Panc1 (cell line): ENCODE data around the gene BEND3. TPM values are rescaled to one million over a fixed set of nuclear protein-coding genes. Genes with fewer than 3 reads are reported as not detected.

Source experiments
- ATAC-seq: fragments of 200-7000 bp; cut with Tn5 transposase; 2 replicates; pipeline ENCODE4 v1.9.1; 2020; ENCODE audit warnings: mild to moderate bottlenecking, moderate library complexity
- BruUV-seq: library from RNA; stranded (reverse); fragments of 400-500 nt; replicated peaks from 2 replicates; lab custom pipeline; 2021; lab: Mats Ljungman, UMichigan
- CTCF ChIA-PET: fragments of 300-600 bp; sonication (Branson Sonifier 250); formaldehyde crosslinking; loops from one replicate; lab custom pipeline; 2022; ENCODE audit warnings: antibody characterized with exemption; lab: Charles Lee
- POLR2A ChIA-PET: fragments of 300-600 bp; sonication (Branson Sonifier 250); formaldehyde crosslinking; loops from one replicate; lab custom pipeline; 2022; ENCODE audit warnings: antibody characterized with exemption; lab: Charles Lee
- DNase-seq: peaks from one replicate; pipeline ENCODE4 v3.0.0-alpha.2; 2010; ENCODE audit warnings: low read depth, low spot score
- H3K27ac ChIP-seq: 2 replicates; pipeline ENCODE4 v1.5.1; 2011; ENCODE audit warnings: mild to moderate bottlenecking, low read length, inconsistent platforms
- H3K27me3 ChIP-seq: fragments of 200-500 bp; sonication (Bioruptor generic); 2 replicates; pipeline ENCODE4 v1.6.0; 2014; ENCODE audit warnings: low read length, inconsistent platforms; ENCODE audit not compliant: control insufficient read depth, insufficient read depth
- H3K36me3 ChIP-seq: fragments of 200-500 bp; sonication (Bioruptor generic); 2 replicates; pipeline ENCODE4 v1.5.1; 2014; ENCODE audit warnings: inconsistent platforms, mild to moderate bottlenecking, low read length, moderate library complexity; ENCODE audit not compliant: control insufficient read depth, insufficient read depth
- H3K4me1 ChIP-seq: 2 replicates; pipeline ENCODE4 v1.5.1; 2011; ENCODE audit warnings: inconsistent platforms, mild to moderate bottlenecking, low read length, moderate library complexity; ENCODE audit not compliant: control insufficient read depth, insufficient read depth
- H3K4me3 ChIP-seq, 2 experiments: 2 replicates each; pipeline ENCODE4 v1.5.1; 2011 to 2012; ENCODE audit warnings: low read depth in 2 of 2, low read length in 2 of 2, mild to moderate bottlenecking in 2 of 2, inconsistent platforms in 1 of 2, moderate library complexity in 1 of 2
- H3K9me3 ChIP-seq: fragments of 200-500 bp; sonication (Bioruptor generic); 2 replicates; pipeline ENCODE4 v1.5.1; 2014; ENCODE audit warnings: low read depth, mild to moderate bottlenecking, inconsistent platforms, low read length, moderate library complexity; ENCODE audit not compliant: control insufficient read depth, insufficient read depth
- POLR2AphosphoS5 ChIP-seq: IDR thresholded peaks from 2 replicates; pipeline ENCODE4 v1.6.1; 2012; ENCODE audit warnings: mild to moderate bottlenecking, low read depth, low read length, moderate library complexity
- SIN3A ChIP-seq: IDR thresholded peaks from 2 replicates; pipeline ENCODE4 v1.6.1; 2012; ENCODE audit warnings: low read depth, mild to moderate bottlenecking, low read length, moderate library complexity, borderline replicate concordance; ENCODE audit not compliant: insufficient read depth
- TCF7L2 ChIP-seq: IDR thresholded peaks from 2 replicates; pipeline ENCODE4 v1.6.1; 2011; ENCODE audit warnings: mild to moderate bottlenecking, low read depth, low read length, inconsistent platforms
- in situ Hi-C: cut with HindIII; loops from 2 replicates; pipeline ENCODE4 v1.10.0; 2016; ENCODE audit warnings: low sequenced_read_pairs, low pct_unique_long_range_greater_than_20kb
- intact Hi-C: fragments of 100-400 bp; cut with micrococcal nuclease; formaldehyde crosslinking; loops from one replicate; pipeline ENCODE4 v1.10.0; 2022; ENCODE audit not compliant: unreplicated experiment
- total RNA-seq: library from RNA; stranded (reverse); gene quantifications from one replicate; pipeline ENCODE4 v1.2.1, GENCODE V29; 2021; ENCODE audit not compliant: unreplicated experiment
- TF ChIP-seq, protein P1 (sequence below): fragments of 450-650 bp; IDR thresholded peaks from 2 replicates; pipeline ENCODE4 v1.5.1; 2017; ENCODE audit warnings: mild to moderate bottlenecking
- TF ChIP-seq, protein P2 (sequence below), 2 experiments: IDR thresholded peaks; 2 replicates each; pipeline ENCODE4 v1.6.1; 2011 to 2012; ENCODE audit warnings: low read depth in 2 of 2, control low read depth in 1 of 2, low read length in 1 of 2, mild to moderate bottlenecking in 1 of 2, moderate library complexity in 1 of 2; ENCODE audit not compliant: insufficient read depth in 1 of 2

Gene BEND3
- total RNA-seq, 1 experiment from 2014 or later: 9.9 TPM

DNA sequence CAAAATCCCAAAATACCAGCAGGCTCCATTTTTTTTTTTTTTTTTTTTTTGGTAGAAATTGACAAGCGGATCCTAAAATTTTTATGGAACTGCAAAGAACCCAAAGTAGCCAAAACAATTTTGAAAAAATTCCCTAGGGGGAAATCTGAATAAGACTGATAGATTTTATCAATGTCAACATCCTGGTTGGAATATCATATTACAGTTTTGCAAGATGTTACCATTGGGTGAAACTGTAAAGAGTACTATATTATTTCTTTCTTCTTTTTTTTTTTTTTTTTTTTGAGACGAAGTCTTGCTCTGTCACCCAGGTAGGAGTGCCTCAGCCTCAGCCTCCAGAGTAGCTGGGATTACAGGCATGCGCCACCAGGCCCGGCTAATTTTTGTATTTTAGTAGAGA, 29.4 kb upstream of the BEND3 start:
- ChIA-PET CTCF (no interaction called here), POLR2A (no interaction called here)
- TF ChIP-seq, protein P1, sequence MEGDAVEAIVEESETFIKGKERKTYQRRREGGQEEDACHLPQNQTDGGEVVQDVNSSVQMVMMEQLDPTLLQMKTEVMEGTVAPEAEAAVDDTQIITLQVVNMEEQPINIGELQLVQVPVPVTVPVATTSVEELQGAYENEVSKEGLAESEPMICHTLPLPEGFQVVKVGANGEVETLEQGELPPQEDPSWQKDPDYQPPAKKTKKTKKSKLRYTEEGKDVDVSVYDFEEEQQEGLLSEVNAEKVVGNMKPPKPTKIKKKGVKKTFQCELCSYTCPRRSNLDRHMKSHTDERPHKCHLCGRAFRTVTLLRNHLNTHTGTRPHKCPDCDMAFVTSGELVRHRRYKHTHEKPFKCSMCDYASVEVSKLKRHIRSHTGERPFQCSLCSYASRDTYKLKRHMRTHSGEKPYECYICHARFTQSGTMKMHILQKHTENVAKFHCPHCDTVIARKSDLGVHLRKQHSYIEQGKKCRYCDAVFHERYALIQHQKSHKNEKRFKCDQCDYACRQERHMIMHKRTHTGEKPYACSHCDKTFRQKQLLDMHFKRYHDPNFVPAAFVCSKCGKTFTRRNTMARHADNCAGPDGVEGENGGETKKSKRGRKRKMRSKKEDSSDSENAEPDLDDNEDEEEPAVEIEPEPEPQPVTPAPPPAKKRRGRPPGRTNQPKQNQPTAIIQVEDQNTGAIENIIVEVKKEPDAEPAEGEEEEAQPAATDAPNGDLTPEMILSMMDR: no peak
- TF ChIP-seq TCF7L2 (no peak), POLR2AphosphoS5 (no peak), SIN3A (no peak)
- TF ChIP-seq, protein P2, sequence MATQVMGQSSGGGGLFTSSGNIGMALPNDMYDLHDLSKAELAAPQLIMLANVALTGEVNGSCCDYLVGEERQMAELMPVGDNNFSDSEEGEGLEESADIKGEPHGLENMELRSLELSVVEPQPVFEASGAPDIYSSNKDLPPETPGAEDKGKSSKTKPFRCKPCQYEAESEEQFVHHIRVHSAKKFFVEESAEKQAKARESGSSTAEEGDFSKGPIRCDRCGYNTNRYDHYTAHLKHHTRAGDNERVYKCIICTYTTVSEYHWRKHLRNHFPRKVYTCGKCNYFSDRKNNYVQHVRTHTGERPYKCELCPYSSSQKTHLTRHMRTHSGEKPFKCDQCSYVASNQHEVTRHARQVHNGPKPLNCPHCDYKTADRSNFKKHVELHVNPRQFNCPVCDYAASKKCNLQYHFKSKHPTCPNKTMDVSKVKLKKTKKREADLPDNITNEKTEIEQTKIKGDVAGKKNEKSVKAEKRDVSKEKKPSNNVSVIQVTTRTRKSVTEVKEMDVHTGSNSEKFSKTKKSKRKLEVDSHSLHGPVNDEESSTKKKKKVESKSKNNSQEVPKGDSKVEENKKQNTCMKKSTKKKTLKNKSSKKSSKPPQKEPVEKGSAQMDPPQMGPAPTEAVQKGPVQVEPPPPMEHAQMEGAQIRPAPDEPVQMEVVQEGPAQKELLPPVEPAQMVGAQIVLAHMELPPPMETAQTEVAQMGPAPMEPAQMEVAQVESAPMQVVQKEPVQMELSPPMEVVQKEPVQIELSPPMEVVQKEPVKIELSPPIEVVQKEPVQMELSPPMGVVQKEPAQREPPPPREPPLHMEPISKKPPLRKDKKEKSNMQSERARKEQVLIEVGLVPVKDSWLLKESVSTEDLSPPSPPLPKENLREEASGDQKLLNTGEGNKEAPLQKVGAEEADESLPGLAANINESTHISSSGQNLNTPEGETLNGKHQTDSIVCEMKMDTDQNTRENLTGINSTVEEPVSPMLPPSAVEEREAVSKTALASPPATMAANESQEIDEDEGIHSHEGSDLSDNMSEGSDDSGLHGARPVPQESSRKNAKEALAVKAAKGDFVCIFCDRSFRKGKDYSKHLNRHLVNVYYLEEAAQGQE (IDR thresholded peaks at IDR 0.05; ENCODE audit: insufficient read depth in 1 of 2, low read depth in 2 of 2, low read length in 1 of 2): no peak
- no peak overlapping the region for H3K4me3 ChIP-seq
- ATAC-seq: no peak
- no peak for DNase-seq
- no peak overlapping the region for H3K27ac ChIP-seq
- no TSS peak for BruUV-seq
- no peaks in the 10 kb centered on the region for H3K27me3 ChIP-seq
- no peaks in the 10 kb centered on the region for H3K36me3 ChIP-seq
- intact Hi-C loops (no loop called here), in situ Hi-C loops (no loop called here)
- H3K4me1 ChIP-seq: no peaks in the 10 kb centered on the region
- no peaks in the 10 kb centered on the region for H3K9me3 ChIP-seq

DNA sequence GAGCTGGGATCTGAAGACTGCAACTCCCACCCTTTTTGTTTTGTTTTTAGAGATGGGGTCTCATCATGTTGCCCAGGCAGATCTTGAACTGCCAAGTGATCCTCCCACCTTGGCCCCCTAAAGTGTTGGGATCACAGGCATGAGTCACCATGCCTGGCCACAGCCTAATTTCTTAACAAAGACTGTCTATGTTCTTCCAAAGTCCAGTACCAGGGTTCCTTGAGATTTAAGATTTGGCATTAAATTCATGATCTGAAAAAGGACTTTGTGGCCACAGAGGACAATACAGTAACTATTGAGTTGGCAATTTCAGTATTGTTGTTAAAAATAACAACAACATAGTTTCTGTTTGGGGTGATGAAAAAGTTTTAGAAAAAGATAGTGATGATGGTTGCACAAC, 28.7 kb upstream of the BEND3 start:
- no peak for ATAC-seq
- H3K27me3 ChIP-seq: no peaks in the 10 kb centered on the region
- H3K4me1 ChIP-seq: no peaks in the 10 kb centered on the region
- TF ChIP-seq, protein P1: no peak
- TF ChIP-seq, protein P2 (IDR thresholded peaks at IDR 0.05; ENCODE audit: insufficient read depth in 1 of 2, low read depth in 2 of 2, low read length in 1 of 2): no peak
- TF ChIP-seq SIN3A (no peak), TCF7L2 (no peak), POLR2AphosphoS5 (no peak)
- no peak for DNase-seq
- in situ Hi-C loops: no loop called here
- H3K36me3 ChIP-seq: no peaks in the 10 kb centered on the region
- CTCF ChIA-PET: no interaction called here
- no peak overlapping the region for H3K27ac ChIP-seq
- H3K4me3 ChIP-seq: no peak overlapping the region
- no peaks in the 10 kb centered on the region for H3K9me3 ChIP-seq
- no TSS peak for BruUV-seq
- intact Hi-C loops: no loop called here
- POLR2A ChIA-PET: no interaction called here
